Activated T-cell treated with anti-CD3 and anti-CD28 coated beads for 1 hour (primary cell): ENCODE data around the gene COQ8B.

Experiments used
- DNase-seq: peaks from one replicate; pipeline ENCODE4 v3.0.0-alpha.2; 2020; ENCODE audit warnings: low read depth

COQ8B gene

DNA sequence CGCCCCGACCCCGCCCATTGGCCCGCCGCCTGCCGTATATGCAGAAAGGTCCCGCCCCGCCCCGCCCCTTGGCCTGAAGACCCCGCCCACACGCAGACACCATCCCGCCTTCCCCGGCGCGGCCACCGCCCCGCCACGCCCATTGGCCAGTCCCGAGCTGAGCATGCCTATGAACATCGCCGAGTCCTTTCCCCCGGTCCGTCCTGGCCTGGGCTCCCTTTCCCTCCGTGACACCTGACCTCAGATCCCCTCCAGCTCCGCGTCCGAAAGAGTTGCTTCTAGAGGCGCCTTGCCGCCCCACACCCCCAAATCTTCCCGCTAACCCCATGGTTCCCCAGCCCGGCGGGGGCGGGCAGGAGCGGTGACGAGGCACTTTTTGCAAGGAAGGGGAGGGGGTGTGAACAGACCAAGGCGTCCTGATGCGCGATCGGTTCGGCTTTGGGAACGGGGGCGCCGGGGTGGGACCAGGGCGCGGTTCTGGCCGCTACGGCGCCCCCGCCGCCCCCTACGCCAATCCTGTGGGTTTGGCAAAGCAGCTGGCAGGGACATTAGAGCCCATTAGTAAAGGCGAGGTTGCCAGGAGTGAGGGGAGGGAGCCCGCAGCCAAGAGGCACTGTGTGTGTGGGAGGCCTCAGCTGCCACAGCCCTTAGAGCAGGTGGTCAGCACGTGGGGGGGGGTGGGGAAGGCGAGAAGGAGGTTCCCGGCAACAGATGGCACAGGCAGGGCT lies 25.8 kb downstream of the COQ8B start:
- peak; percentile 82 for DNase-seq

DNA sequence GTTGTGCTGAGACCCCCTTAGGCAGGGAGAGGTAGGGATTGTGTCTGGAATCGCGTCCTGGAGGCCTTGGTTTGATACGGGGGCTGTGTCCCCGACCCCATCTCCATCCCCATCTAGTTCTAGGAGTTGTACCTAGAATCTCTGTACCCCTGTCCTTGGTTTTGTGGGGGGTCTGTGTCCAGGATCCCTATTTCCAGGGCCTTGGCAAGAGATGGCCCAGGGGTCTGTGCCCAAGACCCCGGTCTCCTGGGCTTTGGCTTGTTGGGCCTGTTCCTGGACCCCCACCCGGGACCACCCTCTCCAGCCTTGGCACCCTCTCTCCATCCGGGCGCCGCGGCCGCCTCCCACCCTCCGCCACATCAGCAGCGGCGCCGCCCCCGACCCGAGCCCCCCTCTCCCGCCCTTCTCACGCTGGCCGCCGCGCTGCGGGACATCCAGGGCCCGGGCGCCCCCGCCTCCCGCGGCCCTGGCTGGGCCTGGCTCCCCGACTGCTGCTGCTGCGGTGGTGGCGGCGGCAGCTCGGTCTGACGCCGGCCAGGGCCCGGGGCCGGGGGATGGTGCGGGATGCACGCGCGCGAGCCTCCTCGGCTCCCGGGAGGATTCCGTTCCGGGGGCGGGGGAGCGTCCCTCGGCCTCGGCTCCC lies 26.5 kb downstream of the COQ8B start, which contains the start of gene NUMBL:
Gene NUMBL, minus strand, starts transcription at position 602 of the 643 bp plus-strand sequence. Its CDS starts 168 bp downstream, at position 434.
- no peak for DNase-seq

DNA sequence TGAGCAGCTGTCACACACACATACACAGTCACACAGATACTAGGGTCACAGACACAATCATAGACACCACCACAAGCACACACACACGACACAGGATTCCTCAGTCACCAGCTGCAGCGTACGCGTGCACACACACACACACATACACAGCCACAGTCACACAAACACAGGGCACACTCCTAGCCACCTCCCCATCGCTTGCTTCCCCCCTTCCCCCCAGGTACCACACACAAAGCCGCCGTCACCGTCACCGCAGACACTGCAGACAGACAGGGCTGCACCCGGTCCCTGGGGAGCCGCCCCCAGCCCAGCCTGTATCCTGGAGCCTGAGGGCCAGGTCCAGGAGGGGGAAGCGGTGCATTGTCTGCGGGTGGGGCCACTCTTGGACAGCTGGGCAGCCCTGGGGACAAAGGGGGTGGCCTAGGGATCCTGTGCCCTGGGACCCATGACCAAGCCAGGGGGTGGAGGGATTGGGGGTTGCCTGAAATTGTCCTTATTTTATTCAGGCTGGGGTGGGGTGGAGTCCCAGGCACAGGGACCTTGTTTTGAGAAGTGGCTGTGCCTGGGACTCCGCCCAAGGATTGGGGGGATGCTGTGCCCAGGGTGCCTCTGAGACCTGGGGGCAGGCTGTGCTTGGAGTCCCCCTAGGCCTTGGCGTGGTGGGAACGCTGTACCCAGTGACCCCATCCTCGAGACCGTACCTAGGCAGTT lies 27.2 kb downstream of the COQ8B start:
- DNase-seq = no peak

DNA sequence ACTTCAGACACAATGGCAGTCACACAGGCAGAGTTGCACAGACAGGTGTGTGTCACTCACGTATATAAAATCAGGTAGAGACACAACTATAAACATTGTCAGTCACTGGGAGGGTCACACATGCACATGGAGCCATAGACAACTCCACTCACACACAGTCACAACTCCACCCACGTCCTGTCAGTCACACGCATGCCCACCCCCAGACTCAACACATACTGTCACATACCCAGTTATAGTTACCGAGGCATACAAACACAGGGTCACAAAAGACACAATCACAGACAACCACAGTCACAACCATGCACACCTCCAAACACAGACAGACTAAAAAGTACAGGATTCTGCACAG lies 27.7 kb downstream of the COQ8B start:
- no peak for DNase-seq

DNA sequence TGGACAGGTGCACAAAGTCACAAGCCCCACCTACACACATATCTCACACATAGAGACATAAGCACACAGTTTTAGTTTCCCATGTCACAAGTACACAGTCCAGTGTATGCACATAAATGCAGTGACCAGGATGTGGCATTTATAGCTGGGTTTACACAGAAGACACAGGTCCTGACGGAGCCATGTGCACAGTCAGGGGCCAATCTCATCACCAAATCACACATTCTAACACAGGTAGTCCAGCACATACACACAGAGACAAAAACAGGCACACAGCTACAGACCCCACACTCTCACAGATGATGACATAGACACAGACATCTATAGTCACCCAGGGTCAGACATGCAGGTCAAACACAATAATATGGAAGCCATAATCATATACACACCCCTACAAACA lies 28.4 kb downstream of the COQ8B start:
- DNase-seq = no peak

DNA sequence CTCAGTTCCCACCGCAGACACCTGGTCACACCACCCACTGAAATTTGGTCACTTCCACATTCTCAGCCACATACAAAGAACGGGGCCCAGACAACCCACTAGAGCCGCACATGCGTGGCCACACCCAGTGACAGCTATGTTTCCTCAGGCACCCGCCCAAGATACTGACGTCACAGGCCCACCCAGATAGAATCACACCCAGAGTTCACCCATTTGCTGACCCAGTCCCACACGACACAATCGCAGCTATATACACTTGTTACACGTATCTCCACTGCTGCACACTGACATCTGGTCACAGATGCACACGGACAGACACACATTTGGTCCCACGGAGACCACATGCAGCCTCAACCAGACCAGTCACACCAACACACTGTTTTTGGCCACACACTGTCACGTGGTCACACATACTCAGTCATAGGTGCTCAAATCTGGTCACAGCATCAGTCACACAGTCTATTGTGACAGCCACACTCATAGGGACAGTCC lies 29.1 kb downstream of the COQ8B start:
- no peak for DNase-seq

DNA sequence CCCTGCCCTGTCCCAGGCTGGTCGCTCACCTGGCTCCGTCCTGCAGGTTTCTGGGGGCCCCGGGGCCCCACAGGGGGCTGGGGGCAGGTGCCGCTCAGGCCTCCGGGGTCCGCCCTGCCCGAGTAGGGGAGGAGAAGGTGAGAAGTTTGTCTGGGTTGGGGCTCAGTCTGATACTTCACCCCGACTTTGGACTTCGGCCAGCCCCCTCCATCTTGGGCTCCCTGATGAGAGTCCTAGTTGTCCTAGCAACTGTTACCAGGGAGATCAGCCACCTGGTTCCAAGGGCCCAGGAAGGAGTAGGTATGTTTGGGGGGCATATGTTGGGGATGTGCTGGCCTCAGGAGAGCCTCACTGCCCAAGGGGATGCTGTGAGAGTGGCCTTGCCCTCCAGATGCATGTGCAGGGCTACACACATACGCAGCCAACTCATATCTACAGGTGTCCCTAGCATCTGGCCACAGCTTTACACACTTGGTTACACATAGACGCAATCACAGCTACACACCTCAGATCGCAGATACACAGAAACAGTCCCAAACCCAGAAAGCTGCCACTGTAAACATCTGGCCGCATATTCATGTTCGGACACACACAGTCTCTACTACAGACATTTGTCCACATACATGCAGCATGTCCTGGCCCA lies 29.7 kb downstream of the COQ8B start:
- no peak for DNase-seq

DNA sequence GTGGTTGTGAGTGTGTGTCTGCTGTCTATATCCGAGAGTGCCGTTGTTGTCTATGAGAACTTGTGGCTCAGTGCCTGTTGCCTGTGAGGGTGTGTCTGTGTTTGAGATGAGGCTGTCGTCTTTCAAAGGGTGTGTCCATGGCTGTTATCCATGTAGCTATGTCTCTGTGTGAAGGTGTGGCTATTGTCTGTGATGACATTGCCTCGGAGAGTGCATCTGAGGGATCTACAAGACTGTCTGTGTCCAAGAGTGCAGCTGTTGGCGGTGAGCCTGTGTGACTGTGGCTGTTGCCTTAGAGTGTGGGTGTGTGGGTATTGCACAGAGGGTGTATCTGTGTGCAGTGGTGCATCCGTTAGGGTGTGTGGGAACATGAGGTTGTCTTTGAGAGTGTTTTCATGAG lies 31.1 kb downstream of the COQ8B start:
- no peak for DNase-seq

DNA sequence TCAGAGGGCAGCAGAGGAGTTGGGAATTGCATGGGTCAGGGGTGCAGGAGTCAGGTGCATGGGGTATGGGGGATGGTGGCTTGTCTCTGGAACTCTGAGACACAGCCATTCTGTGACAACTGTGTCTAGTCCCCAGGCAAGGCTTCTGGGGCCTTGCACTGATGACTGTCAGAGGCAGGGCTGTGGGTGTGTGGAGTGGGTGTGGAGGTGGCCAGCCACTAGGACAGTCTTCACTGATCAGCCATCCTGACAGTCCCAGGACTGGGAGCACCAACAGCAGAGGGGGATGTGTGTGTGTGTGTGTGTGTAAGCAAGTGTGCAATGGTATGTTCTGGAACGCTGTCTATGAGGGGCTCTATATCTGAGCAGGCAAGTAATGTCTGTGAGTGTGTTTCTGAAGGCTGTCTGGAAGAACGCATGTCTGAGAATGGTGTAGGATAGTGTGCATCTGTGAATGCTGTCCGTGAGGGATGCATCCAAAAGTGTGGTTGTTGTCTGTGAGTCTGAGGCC lies 31.6 kb downstream of the COQ8B start:
- DNase-seq = no peak

DNA sequence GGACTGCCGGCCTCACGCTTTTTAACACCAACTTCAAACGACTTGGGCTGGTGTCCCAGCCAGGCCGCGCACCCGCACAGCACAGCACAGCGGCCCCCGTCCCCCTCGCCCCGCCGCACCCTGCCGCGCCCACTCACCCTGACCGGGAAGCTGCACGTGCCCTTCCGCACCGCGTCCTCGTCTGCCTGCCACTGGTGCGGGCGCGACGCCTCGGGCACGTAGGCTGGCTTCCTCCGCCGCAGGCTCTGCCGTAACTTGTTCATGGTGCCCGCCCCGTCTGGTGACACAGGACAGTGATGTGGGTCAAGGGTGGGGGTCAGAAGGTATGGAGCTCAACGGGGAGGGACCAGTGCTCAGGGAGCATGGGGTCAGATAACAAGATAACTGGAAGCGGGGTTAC lies 32.4 kb downstream of the COQ8B start:
- no peak for DNase-seq

DNA sequence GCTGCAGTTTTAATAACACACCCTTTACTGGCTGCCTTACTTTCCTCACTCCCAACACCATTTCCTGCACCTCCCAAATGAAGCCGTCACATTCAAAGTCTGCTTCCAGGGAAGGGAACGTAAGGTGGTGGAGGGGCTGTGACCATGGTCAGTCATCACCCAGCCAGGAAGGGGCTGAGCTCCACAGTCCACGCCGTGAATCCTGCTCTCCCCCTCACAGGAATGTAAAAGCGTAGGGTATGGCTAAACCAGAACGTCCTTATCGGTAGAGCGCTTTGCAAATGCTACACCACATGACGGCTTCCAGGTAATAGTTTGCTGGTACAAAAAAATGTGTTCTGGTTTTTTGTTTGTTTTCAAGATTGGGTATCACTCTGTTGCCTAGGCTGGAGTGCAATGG lies 33.2 kb downstream of the COQ8B start:
- DNase-seq = no peak

DNA sequence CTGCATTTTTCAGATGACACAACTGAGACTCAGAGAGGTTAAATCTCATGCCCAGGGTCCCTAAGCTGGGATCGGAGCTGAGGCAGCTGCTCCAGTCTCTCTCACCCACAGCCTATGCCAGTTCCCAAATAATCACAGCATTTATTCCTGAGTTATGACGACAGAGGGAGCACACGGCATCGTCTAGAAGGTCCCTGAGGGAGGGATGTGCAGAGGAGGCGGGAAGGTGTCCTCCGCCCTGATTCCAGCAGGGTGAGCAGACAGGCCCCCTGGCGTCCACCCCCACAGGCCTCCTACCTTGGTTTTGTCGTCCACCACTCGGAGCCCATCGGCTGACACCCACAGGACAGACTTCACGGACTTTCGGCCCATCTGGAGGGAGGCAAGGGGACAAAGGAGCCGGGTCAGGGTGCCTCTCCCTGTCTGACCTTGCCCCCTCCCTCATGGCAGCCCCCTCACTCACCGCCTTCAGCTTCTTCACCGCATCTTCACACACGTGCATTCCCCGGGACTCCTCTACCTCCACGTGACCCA lies 34.2 kb downstream of the COQ8B start:
- DNase-seq = no peak

DNA sequence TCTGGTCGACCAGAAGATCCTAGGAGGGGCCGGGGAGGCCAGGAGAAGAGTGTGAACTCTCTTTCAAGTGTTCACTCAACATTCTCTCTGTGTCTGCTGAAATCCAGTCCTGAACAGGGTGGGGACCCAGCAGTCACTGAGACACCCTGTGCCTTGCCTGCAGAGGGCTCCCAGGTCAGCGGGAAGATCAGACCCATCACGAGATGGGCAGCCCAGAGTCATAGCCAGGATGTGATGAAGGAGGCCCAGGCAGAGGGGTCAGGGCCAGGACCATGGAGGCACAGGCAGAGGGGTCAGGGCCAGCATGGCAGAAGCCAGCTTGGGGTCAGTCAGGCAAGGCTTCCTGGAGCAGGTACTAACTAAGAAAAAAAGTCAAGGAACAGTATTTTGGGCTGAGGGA lies 35.6 kb downstream of the COQ8B start:
- no peak for DNase-seq

DNA sequence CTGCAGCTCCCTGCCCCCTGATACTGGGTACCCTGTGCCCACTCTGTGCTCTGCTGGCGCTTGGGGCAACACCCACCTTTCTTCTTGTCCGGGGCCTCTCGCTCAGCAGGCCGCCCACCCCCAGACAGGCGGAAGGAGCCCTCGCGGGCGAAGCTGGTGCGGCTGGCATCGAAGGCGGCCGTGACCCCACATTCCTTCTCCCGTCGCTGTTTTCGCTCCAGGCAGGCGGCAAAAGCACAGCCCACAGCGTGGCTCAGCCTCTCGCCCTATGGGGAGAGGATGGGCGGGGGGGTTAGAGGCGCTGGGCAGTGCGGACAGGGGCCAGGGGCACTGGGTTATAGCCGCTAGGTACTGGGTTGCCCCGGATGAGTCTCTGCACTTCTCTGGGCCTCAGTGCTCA lies 39.5 kb downstream of the COQ8B start:
- DNase-seq = no peak

DNA sequence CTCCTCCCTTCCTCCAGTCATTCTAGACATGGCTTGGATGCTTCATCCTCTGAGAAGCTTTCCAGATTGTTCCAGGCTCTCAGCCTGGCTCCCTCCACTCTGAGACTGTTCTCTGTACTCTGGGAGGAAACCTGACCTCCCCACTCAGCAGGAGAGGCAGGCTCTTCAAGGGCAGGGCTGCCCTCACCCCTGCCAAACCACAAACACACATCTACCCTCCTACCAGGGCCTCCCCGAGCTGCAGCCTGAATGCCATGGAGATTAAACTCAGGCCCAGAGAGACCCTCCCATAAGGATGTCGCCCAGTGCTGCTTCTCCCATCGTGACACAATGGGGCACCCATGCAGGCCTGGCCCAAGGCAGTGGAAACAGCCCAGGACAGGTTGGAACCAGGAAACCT lies 42.4 kb downstream of the COQ8B start:
- no peak for DNase-seq

DNA sequence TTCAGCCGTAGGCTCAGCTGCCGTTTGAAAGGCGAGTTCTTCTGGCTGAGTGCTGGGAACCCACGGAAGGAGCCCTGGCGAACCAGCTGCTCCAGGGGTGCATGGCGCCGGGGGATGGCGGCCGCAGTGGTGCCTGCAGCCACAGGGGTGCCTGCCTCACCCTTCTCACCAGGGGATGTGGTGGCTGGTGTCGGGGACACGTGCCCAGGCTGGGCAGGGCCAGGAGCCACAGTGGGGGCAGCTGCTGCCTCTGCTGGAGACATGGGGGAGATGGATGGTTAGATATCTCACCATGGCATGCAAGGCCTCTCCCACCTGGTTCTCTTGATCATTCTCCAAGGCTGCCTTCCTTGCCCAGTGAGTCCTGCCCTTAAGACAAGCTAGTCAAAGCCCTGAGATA lies 43.3 kb downstream of the COQ8B start:
- DNase-seq = no peak

DNA sequence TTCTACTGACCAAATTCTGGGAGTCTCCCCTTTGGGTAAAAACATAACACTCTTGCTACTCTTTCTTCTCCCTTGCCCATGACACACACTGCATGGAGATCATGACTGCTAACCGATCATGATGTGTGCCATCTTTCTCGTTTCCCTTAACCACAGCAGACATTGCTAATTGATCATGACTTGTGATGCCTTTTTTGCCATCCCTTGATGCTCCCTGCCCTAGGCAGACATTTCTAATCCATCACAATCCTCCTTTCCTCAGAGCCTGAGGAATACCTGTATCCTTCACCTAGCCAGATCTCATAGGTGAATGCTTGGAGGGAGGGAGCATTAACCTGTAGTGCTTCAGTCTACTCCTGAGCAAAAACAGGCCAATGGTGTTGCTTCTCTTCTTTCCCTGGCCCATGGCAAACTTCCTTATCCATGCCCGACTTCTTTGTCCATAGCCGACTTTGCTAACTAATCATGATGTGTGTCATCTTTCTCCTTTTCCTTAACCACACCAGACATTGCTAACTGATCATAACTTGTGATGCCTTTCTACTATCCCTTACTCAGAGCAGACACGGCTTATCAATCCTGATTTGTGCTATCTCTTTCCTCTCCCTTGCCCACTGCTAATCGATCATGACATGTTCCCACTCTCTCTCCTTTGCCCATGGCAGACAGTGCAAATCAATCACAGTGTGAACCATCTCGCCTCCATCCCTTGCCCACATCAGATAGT lies 44.0 kb downstream of the COQ8B start:
- DNase-seq = no peak

DNA sequence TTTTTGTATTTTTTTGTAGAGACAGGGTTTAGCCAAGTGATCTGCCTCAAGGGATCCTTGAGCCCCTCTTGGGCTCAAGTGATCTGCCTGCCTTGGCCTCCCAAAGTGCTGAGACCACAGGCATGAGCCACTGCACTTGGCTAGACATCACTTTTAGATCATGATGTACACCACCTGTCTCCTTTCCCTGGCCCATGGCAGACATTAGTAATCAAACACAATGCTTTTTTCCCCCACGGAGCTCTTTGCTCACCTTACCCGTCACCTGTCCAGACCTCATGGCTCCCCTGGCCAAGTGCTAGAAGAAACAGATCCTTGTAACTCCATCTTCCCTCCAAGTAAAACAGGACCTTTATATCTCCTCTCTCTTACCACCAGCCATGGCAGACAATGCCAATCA lies 44.6 kb downstream of the COQ8B start:
- no peak for DNase-seq

DNA sequence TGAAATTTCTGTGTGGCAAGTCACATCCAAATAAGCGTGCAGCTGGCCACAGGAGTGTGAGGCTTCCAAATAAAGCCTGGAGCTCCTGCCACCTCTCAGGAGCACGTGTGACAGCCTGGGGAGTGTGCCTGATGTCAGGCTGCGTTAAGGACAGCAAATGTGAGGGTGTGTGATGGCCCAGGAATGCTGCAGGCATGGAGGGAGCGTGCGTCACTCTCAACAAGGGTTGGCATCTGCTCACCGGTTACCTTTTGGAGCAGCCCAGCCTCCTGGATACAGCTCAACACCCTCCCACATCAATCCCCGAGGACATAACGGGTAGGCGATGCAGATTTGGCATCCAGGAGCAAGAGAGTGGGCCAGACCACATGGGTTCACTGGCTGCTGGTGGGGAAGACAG lies 45.3 kb downstream of the COQ8B start:
- no peak for DNase-seq

DNA sequence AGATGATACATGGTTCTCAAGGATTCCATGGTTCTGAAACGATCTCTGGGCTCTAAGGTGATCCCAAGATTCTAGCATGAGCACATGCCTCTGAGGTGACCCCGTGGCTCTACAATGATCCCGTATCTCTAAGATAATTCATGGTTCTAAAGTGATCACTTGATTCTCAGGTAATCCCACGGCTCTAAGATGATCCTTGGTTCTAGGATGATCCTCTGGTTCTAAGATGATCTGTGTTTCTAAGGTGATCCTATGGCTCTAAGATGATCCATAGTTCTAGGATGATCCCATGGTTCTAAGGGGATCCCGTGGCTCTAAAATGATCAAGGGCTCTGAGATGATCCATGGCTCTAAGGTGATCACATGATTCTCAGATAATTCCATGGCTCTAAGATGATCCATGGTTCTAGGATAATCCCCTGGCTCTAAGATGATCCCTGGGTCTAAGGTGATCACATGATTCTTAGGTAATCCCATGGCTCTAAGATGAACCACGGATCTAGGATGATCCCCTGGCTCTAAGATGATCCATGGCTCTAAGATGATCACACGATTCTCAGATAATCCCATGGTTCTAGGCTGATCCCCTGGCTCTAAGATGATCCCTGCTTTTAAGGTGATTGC lies 47.6 kb downstream of the COQ8B start:
- DNase-seq = no peak

DNA sequence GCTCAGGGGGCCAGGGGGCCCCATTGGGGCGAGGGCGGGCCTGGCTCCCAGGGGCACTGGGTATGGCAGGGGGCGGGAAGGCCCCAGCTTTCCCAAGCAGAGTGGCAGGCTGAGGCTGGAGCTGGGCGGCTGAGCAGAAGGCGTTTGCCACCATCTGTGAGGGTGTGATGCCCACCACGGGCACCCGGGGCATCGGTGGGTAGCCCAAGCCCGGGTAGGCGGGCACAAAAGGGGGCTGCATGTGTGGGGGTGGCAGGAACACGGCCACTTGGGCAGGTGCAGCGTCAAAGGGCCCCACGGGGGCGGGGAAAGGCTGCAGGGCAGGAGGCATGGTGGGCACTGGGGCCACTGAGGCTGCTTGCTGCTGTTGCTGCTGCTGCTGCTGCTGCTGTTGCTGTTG lies 49.1 kb downstream of the COQ8B start:
- DNase-seq = no peak
